Measurements from ENCODE around the gene CAPN14. TPM values are rescaled to one million over a fixed set of nuclear protein-coding genes. Genes with fewer than 3 reads are reported as not detected.

CAPN14 gene
- total RNA-seq, 1 experiment from 2014 or later: not detected

- H3K27ac ChIP-seq (ENCODE audit: low read length): no peak overlapping the region
- H3K9me2 ChIP-seq (replicated peaks; ENCODE audit: low read length): no peaks in the 10 kb centered on the region
- H3K27me3 ChIP-seq (ENCODE audit: low read length): 0 out of 2 replicates have a peak, but pooled peaks cover 4% of the 10 kb centered on the region
- peaks cover 25% of the 10 kb centered on the region; the same call in 1 of the 2 replicates for H3K4me1 ChIP-seq (ENCODE audit: insufficient read depth, low read length)
- no peak for DNase-seq
- ChIA-PET POLR2A (ENCODE audit: unreplicated experiment) (no interaction called here), CTCF (no interaction called here)
- TF ChIP-seq EZH2 (IDR thresholded peaks at IDR 0.05; ENCODE audit: low read length, unreplicated experiment) (no peak), EZH2phosphoT487 (IDR thresholded peaks at IDR 0.05; ENCODE audit: borderline replicate concordance, low read length) (no peak)
- TF ChIP-seq, protein P1, sequence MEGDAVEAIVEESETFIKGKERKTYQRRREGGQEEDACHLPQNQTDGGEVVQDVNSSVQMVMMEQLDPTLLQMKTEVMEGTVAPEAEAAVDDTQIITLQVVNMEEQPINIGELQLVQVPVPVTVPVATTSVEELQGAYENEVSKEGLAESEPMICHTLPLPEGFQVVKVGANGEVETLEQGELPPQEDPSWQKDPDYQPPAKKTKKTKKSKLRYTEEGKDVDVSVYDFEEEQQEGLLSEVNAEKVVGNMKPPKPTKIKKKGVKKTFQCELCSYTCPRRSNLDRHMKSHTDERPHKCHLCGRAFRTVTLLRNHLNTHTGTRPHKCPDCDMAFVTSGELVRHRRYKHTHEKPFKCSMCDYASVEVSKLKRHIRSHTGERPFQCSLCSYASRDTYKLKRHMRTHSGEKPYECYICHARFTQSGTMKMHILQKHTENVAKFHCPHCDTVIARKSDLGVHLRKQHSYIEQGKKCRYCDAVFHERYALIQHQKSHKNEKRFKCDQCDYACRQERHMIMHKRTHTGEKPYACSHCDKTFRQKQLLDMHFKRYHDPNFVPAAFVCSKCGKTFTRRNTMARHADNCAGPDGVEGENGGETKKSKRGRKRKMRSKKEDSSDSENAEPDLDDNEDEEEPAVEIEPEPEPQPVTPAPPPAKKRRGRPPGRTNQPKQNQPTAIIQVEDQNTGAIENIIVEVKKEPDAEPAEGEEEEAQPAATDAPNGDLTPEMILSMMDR (conservative IDR thresholded peaks at IDR 0.05; ENCODE audit: low read depth, low read length): no peak
- no peak overlapping the region for H2AFZ ChIP-seq (ENCODE audit: low read length)
- no TSS peak for BruUV-seq (replicated peaks)
- H3K9me3 ChIP-seq (ENCODE audit: low read length): no peaks in the 10 kb centered on the region
- H3K79me2 ChIP-seq (ENCODE audit: low read length): no peaks in the 10 kb centered on the region
- no peaks in the 10 kb centered on the region for H4K20me1 ChIP-seq (ENCODE audit: low read length)
- ATAC-seq: no peak
- H3K9ac ChIP-seq (ENCODE audit: low read length): no peak overlapping the region
- H3F3A ChIP-seq (ENCODE audit: low read length, unreplicated experiment): no peaks in the 10 kb centered on the region
- H3K4me2 ChIP-seq (ENCODE audit: low read length): no peak overlapping the region
- H3K4me3 ChIP-seq (ENCODE audit: low read length): no peak overlapping the region
- intact Hi-C loops (cut with micrococcal nuclease): no loop called here
- no peaks in the 10 kb centered on the region for H3K36me3 ChIP-seq (ENCODE audit: low read depth, low read length)
Measured at GRCh38 chr2:31228717-31229116, 11.4 kb upstream of the CAPN14 start.

GRCh38 chr2:31227711-31228125 is 10.4 kb upstream of the CAPN14 start:
- Histone ChIP-seq H3K9me2 (replicated peaks; ENCODE audit: low read length) (no peaks in the 10 kb centered on the region), H3K4me3 (ENCODE audit: low read length) (no peak overlapping the region), H4K20me1 (ENCODE audit: low read length) (no peaks in the 10 kb centered on the region), H3K4me1 (ENCODE audit: insufficient read depth, low read length) (peaks cover 18% of the 10 kb centered on the region; the same call in 1 of the 2 replicates), H3K27ac (ENCODE audit: low read length) (no peak overlapping the region), H3K27me3 (ENCODE audit: low read length) (peaks cover 10% of the 10 kb centered on the region; the same call in 1 of the 2 replicates), H3K36me3 (ENCODE audit: low read depth, low read length) (no peaks in the 10 kb centered on the region), H2AFZ (ENCODE audit: low read length) (0 out of 2 replicates have a peak overlapping the region, but pooled peaks have one; percentile 31), H3K9me3 (ENCODE audit: low read length) (no peaks in the 10 kb centered on the region), H3K79me2 (ENCODE audit: low read length) (no peaks in the 10 kb centered on the region), H3K4me2 (ENCODE audit: low read length) (peak overlapping the region; percentile 40), H3K9ac (ENCODE audit: low read length) (no peak overlapping the region), H3F3A (ENCODE audit: low read length, unreplicated experiment) (no peaks in the 10 kb centered on the region)
- TF ChIP-seq EZH2phosphoT487 (IDR thresholded peaks at IDR 0.05; ENCODE audit: borderline replicate concordance, low read length) (no peak), EZH2 (IDR thresholded peaks at IDR 0.05; ENCODE audit: low read length, unreplicated experiment) (no peak)
- TF ChIP-seq, protein P1 (conservative IDR thresholded peaks at IDR 0.05; ENCODE audit: low read depth, low read length): no peak
- peak; percentile 79 for ATAC-seq
- ChIA-PET CTCF (no interaction called here), POLR2A (ENCODE audit: unreplicated experiment) (no interaction called here)
- intact Hi-C loops (cut with micrococcal nuclease): no loop called here
- DNase-seq: peak; percentile 49
- BruUV-seq (replicated peaks): no TSS peak

GRCh38 chr2:31227110-31227509 is 9.8 kb upstream of the CAPN14 start:
- no peak for DNase-seq
- H2AFZ ChIP-seq (ENCODE audit: low read length): no peak overlapping the region
- peaks cover 18% of the 10 kb centered on the region; the same call in 1 of the 2 replicates for H3K4me1 ChIP-seq (ENCODE audit: insufficient read depth, low read length)
- POLR2A ChIA-PET (ENCODE audit: unreplicated experiment): no interaction called here
- intact Hi-C loops (cut with micrococcal nuclease): no loop called here
- H3K9me3 ChIP-seq (ENCODE audit: low read length): no peaks in the 10 kb centered on the region
- BruUV-seq (replicated peaks): no TSS peak
- no peaks in the 10 kb centered on the region for H3K79me2 ChIP-seq (ENCODE audit: low read length)
- peak; percentile 63 for ATAC-seq
- H4K20me1 ChIP-seq (ENCODE audit: low read length): no peaks in the 10 kb centered on the region
- H3K4me3 ChIP-seq (ENCODE audit: low read length): no peak overlapping the region
- H3K27me3 ChIP-seq (ENCODE audit: low read length): peaks cover 16% of the 10 kb centered on the region
- H3K4me2 ChIP-seq (ENCODE audit: low read length): peak overlapping the region; percentile 40; the same call in 1 of the 2 replicates
- H3K9me2 ChIP-seq (replicated peaks; ENCODE audit: low read length): no peaks in the 10 kb centered on the region
- no peaks in the 10 kb centered on the region for H3F3A ChIP-seq (ENCODE audit: low read length, unreplicated experiment)
- TF ChIP-seq EZH2phosphoT487 (IDR thresholded peaks at IDR 0.05; ENCODE audit: borderline replicate concordance, low read length): no peak
- CTCF ChIA-PET: interaction anchor here (0.6 kb wide), 1 partner anchor 77 kb away, joined by 5 read pairs; no protein-coding TSS in a partner anchor
- no peak overlapping the region for H3K9ac ChIP-seq (ENCODE audit: low read length)
- peak overlapping the region; percentile 12; the same call in 1 of the 2 replicates for H3K27ac ChIP-seq (ENCODE audit: low read length)
- H3K36me3 ChIP-seq (ENCODE audit: low read depth, low read length): no peaks in the 10 kb centered on the region

Measured in PC-3 (cell line).